ENCODE measurements around the gene GRID2IP.
"Not testable (repeated sequence)": the region's sequence is repeated elsewhere in the genome, so short reads cannot be mapped to it uniquely, and the experiment has no call there.

Gene GRID2IP

GRCh38 chr7:6453734-6454133 is 97.5 kb downstream of the GRID2IP start:
- in situ Hi-C loops (cut with MboI; ENCODE audit: low sequenced_read_pairs), result no loop called here

- in situ Hi-C loops (cut with MboI; ENCODE audit: low sequenced_read_pairs), result no loop called here
These were observed 100.0 kb downstream of the GRID2IP start for GRCh38 chr7:6451224-6451705.

DNA sequence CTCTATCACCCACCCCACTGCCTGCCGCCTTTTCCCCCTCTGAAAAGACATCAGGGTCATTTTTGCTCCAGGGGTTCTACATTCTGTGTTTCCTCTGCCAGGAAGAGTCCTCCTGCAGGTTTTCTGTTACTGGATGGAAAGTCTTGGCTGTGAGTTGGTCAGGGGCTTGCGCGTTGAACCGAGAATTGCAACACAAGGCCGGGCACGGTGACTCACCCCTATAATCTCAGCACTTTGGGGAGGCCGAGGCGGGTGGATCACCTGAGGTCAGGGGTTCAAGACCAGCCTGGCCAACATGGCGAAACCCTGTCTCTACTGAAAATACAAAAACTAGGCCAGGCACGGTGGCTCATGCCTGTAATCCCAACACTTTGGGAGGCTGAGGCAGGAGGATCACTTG is 100.7 kb downstream of the GRID2IP start:
- in situ Hi-C loops (cut with MboI; ENCODE audit: low sequenced_read_pairs), result not testable (repeated sequence)

- in situ Hi-C loops (cut with MboI; ENCODE audit: low sequenced_read_pairs), result not testable (repeated sequence)
These were observed 101.4 kb downstream of the GRID2IP start for GRCh38 chr7:6449884-6450283.

DNA sequence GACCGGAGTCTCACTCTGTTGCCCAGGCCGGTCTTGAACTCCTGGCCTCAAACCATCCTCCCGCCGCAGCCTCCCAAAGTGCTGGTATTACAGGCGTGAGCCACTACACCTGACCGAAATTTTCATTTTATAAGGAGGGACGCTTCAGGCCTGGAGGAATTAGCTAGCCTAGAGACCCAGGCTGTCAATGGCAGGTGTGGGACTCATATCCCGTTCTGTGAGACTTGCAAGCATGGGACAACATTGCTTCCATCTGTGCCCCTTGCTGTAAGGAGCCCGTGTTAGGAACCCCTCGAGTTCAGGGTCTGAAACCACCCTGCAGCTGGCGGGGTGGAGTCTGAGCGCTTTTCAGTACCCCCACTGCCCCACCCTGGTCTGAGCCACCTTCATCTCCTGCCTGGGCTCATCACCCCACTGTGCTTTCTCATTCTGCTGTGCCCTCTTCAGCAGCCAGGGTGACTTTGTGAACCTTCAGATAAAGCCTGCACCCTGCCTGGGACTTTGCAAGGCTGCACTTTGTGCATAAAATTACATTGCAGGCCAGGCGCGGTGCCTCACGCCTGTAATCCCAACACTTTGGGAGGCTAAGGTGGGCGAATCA is 102.2 kb downstream of the GRID2IP start:
- in situ Hi-C loops (cut with MboI; ENCODE audit: low sequenced_read_pairs), result no loop called here

- in situ Hi-C loops (cut with MboI; ENCODE audit: low sequenced_read_pairs), result no loop called here
These were observed 103.6 kb downstream of the GRID2IP start, which contains the start of gene DAGLB for GRCh38 chr7:6447581-6448199. TSS of gene DAGLB (minus strand) at chr7:6447954. CDS start at chr7:6447842, 112 bp downstream.
